Stimulated activated CD4-positive, alpha-beta T cell treated with anti-CD3 and anti-CD28 coated beads, Interleukin-1b, Interleukin-23, amount 100 ng/mL, for 1 hour (primary cell): ENCODE data around the gene GDPD5.

Experiments used
- DNase-seq, 2 donors: peaks; one replicate each; pipeline ENCODE4 v3.0.0-alpha.2; 2020; ENCODE audit warnings: low read depth in 2 of 2

The GDPD5 gene

GRCh38 chr11:75536786-75537641, 11.3 kb upstream of the GDPD5 start:
- no peak for DNase-seq

- DNase-seq = no peak
Measured at GRCh38 chr11:75535071-75535470, 9.3 kb upstream of the GDPD5 start.

- no peak for DNase-seq
Measured at GRCh38 chr11:75534259-75535069, 8.7 kb upstream of the GDPD5 start.

GRCh38 chr11:75533896-75534258, 8.1 kb upstream of the GDPD5 start:
- DNase-seq = no peak

GRCh38 chr11:75532200-75533048, 6.7 kb upstream of the GDPD5 start:
- peak; percentile 68 to 72 for DNase-seq

GRCh38 chr11:75531325-75531724, 5.6 kb upstream of the GDPD5 start:
- DNase-seq = no peak

- DNase-seq = no peak
Measured at GRCh38 chr11:75530577-75530976, 4.8 kb upstream of the GDPD5 start.

GRCh38 chr11:75527938-75528735, 2.4 kb upstream of the GDPD5 start:
- no peak for DNase-seq

GRCh38 chr11:75527130-75527529, 1.4 kb upstream of the GDPD5 start:
- no peak for DNase-seq

- no peak for DNase-seq
Measured at GRCh38 chr11:75526192-75526541, 426 bp upstream of the GDPD5 start.

GRCh38 chr11:75524665-75525432, 892 bp downstream of the GDPD5 start:
- DNase-seq = no peak

- DNase-seq = no peak
Measured at GRCh38 chr11:75523811-75524664, 1.7 kb downstream of the GDPD5 start.

GRCh38 chr11:75523189-75523588, 2.6 kb downstream of the GDPD5 start:
- DNase-seq = no peak

- DNase-seq = no peak
Measured at GRCh38 chr11:75522286-75523044, 3.3 kb downstream of the GDPD5 start.

- DNase-seq = no peak
Measured at GRCh38 chr11:75520688-75521087, 5.1 kb downstream of the GDPD5 start.

- no peak for DNase-seq
Measured at GRCh38 chr11:75518771-75519653, 6.7 kb downstream of the GDPD5 start.

- no peak for DNase-seq
Measured at GRCh38 chr11:75518204-75518549, 7.6 kb downstream of the GDPD5 start.

- DNase-seq = no peak
Measured at GRCh38 chr11:75516886-75517285, 8.9 kb downstream of the GDPD5 start.
